GM10248 (cell line): ENCODE results near the gene TWIST2.

ENCODE experiments used
- CTCF ChIA-PET: fragments of 300-600 bp; sonication (Branson Sonifier 250); formaldehyde crosslinking; extraction: SDS; loops from one replicate; lab custom pipeline; 2021; ENCODE audit warnings: antibody characterized with exemption; lab: Yijun Ruan, JAX
- POLR2A ChIA-PET: fragments of 350-650 bp; sonication (Branson Sonifier 250); formaldehyde crosslinking; extraction: SDS; loops from one replicate; lab custom pipeline; 2020; ENCODE audit warnings: antibody characterized with exemption; lab: Yijun Ruan, JAX
- DNase-seq: peaks from one replicate; pipeline ENCODE4 v3.0.0; 2012; ENCODE audit errors: extremely low spot score
- CTCF ChIP-seq: IDR thresholded peaks from 2 replicates; pipeline ENCODE4 v1.5.1; 2012; ENCODE audit warnings: mild to moderate bottlenecking, low read depth; ENCODE audit errors: extremely low read depth, missing control alignments, control extremely low read depth

The TWIST2 gene

GRCh38 chr2:238908960-238909951 is 61.4 kb downstream of the TWIST2 start:
- no peak for DNase-seq
- ChIA-PET POLR2A (no interaction called here), CTCF (no interaction called here)
- TF ChIP-seq CTCF, result no peak

GRCh38 chr2:238910751-238911351 is 63.0 kb downstream of the TWIST2 start:
- CTCF ChIA-PET, result no interaction called here
- no peak for TF ChIP-seq CTCF
- no peak for DNase-seq
- POLR2A ChIA-PET, result no interaction called here

GRCh38 chr2:238911376-238912227 is 63.7 kb downstream of the TWIST2 start:
- POLR2A ChIA-PET, result no interaction called here
- no peak for TF ChIP-seq CTCF
- DNase-seq, result no peak
- CTCF ChIA-PET, result no interaction called here

GRCh38 chr2:238912228-238912915 is 64.5 kb downstream of the TWIST2 start:
- ChIA-PET POLR2A (no interaction called here), CTCF (no interaction called here)
- DNase-seq, result no peak
- no peak for TF ChIP-seq CTCF

GRCh38 chr2:238912916-238913875 is 65.3 kb downstream of the TWIST2 start:
- no peak for TF ChIP-seq CTCF

More at GRCh38 chr2:238912916-238913875, 65.3 kb downstream of the TWIST2 start:
- ChIA-PET POLR2A (no interaction called here), CTCF (no interaction called here)
- DNase-seq, result no peak
